ENCODE data around the gene RDH13.
"Not testable (repeated sequence)": the region's sequence is repeated elsewhere in the genome, so short reads cannot be mapped to it uniquely, and the experiment has no call there.

DNA sequence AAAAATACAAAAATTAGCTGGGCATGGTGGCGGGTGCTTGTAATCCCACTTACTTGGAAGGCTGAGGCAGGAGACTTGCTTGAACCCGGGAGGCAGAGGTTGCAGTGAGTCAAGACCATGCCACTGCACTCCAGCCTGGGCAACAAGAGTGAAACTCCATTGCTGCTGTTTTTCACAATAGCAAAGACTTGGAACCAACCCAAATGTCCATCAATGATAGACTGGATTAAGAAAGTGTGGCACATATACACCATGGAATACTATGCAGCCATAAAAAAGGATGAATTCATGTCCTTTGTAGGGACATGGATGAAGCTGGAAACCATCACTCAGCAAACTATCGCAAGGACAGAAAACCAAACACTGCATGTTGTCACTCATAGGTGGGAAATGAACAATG lies 44.3 kb upstream of the RDH13 start:
- TF ChIP-seq CTCF, POLR2A (IDR thresholded peaks at IDR 0.05): not testable (repeated sequence)

All from heart left ventricle (tissue), 13 donors.